Stomach smooth muscle (tissue), 2 donors: Measurements from ENCODE around the gene SLC5A6.

Source experiments
- H3K27ac ChIP-seq: one replicate; pipeline ENCODE4 v1.7.0; 2013; ENCODE audit warnings: mild to moderate bottlenecking, low read length, inconsistent platforms
- H3K27me3 ChIP-seq, 2 donors: one replicate each; pipeline ENCODE4 v1.7.0; 2013; ENCODE audit warnings: low read length in 2 of 2; ENCODE audit not compliant: insufficient read depth in 2 of 2, control insufficient read depth in 1 of 2
- H3K36me3 ChIP-seq, 2 donors: one replicate each; pipeline ENCODE4 v1.7.0; 2013; ENCODE audit warnings: low read length in 2 of 2; ENCODE audit not compliant: control insufficient read depth in 2 of 2, insufficient read depth in 2 of 2
- H3K4me1 ChIP-seq: one replicate; pipeline ENCODE4 v1.7.0; 2013; ENCODE audit warnings: low read length; ENCODE audit not compliant: control insufficient read depth, insufficient read depth
- H3K4me3 ChIP-seq, 2 donors: one replicate each; pipeline ENCODE4 v1.7.0; 2013; ENCODE audit warnings: low read length in 2 of 2
- H3K9ac ChIP-seq, 2 donors: one replicate each; pipeline ENCODE4 v1.7.0; 2013; ENCODE audit warnings: low read length in 2 of 2, mild to moderate bottlenecking in 1 of 2
- H3K9me3 ChIP-seq, 2 donors: one replicate each; pipeline ENCODE4 v1.7.0; 2013; ENCODE audit warnings: low read length in 2 of 2; ENCODE audit not compliant: control insufficient read depth in 2 of 2
- donor health status: healthy.
- donor health status: Pancreatic carcinoma.

The SLC5A6 gene

GRCh38 chr2:27218614-27219013 lies 6.5 kb upstream of the SLC5A6 start:
- Histone ChIP-seq H3K27me3 (no peaks in the 10 kb centered on the region), H3K4me1 (peaks cover 16% of the 10 kb centered on the region), H3K36me3 (peaks cover 13 to 15% of the 10 kb centered on the region in 2 donors), H3K9me3 (no peaks in the 10 kb centered on the region), H3K9ac (no peak overlapping the region), H3K4me3 (no peak overlapping the region), H3K27ac (no peak overlapping the region)

GRCh38 chr2:27217173-27218121 lies 5.4 kb upstream of the SLC5A6 start, which contains the start of gene CAD:
CAD (plus strand) TSS chr2:27217369; CDS start chr2:27217552, 183 bp downstream.
- H3K9me3 ChIP-seq = no peaks in the 10 kb centered on the region
- peaks cover 23% of the 10 kb centered on the region for H3K4me1 ChIP-seq
- H3K36me3 ChIP-seq = peaks cover 7 to 10% of the 10 kb centered on the region in 2 donors
- H3K9ac ChIP-seq = peak within 1 kb of the TSS; percentile 69 to 72
- H3K27ac ChIP-seq = peak within 1 kb of the TSS; percentile 62
- no peaks in the 10 kb centered on the region for H3K27me3 ChIP-seq
- H3K4me3 ChIP-seq = peak within 1 kb of the TSS; percentile 83 to 86

- peaks cover 2 to 8% of the 10 kb centered on the region in 2 donors for H3K36me3 ChIP-seq
Observed at GRCh38 chr2:27216416-27217137, 4.5 kb upstream of the SLC5A6 start.

GRCh38 chr2:27214941-27215340 lies 2.9 kb upstream of the SLC5A6 start:
- H3K36me3 ChIP-seq = peaks cover 0 to 3% of the 10 kb centered on the region in 2 donors
- no peak overlapping the region for H3K4me3 ChIP-seq
- H3K9ac ChIP-seq = no peak overlapping the region
- no peak overlapping the region for H3K27ac ChIP-seq
- H3K9me3 ChIP-seq = no peaks in the 10 kb centered on the region
- H3K27me3 ChIP-seq = no peaks in the 10 kb centered on the region
- H3K4me1 ChIP-seq = peaks cover 30% of the 10 kb centered on the region

More at GRCh38 chr2:27216416-27217137, 4.5 kb upstream of the SLC5A6 start:
- Histone ChIP-seq H3K27ac (no peak overlapping the region), H3K27me3 (no peaks in the 10 kb centered on the region), H3K4me3 (peak overlapping the region; percentile 83 to 86), H3K4me1 (peaks cover 23% of the 10 kb centered on the region), H3K9me3 (no peaks in the 10 kb centered on the region), H3K9ac (peak overlapping the region; percentile 62 to 72)

GRCh38 chr2:27212626-27213471 lies 781 bp upstream of the SLC5A6 start:
- peaks cover 26% of the 10 kb centered on the region for H3K4me1 ChIP-seq
- no peaks in the 10 kb centered on the region for H3K27me3 ChIP-seq
- peak overlapping the region; percentile 93 to 98 for H3K4me3 ChIP-seq
- H3K36me3 ChIP-seq = peaks cover under 1 to 3% of the 10 kb centered on the region in 2 donors
- peak overlapping the region; percentile 98 to 99 for H3K9ac ChIP-seq
- no peaks in the 10 kb centered on the region for H3K9me3 ChIP-seq
- H3K27ac ChIP-seq = peak overlapping the region; percentile 96

GRCh38 chr2:27211241-27211942 lies 676 bp downstream of the SLC5A6 start:
- no peaks in the 10 kb centered on the region for H3K27me3 ChIP-seq
- peak overlapping the region; percentile 31 for H3K27ac ChIP-seq
- H3K4me1 ChIP-seq = peaks cover 15% of the 10 kb centered on the region
- no peaks in the 10 kb centered on the region for H3K9me3 ChIP-seq
- H3K4me3 ChIP-seq = peak overlapping the region; percentile 65 to 93
- H3K36me3 ChIP-seq = peaks cover 12 to 13% of the 10 kb centered on the region in 2 donors
- H3K9ac ChIP-seq = peak overlapping the region; percentile 78 to 99

- H3K27ac ChIP-seq = no peak overlapping the region
- no peak overlapping the region for H3K4me3 ChIP-seq
- no peaks in the 10 kb centered on the region for H3K9me3 ChIP-seq
- H3K9ac ChIP-seq = no peak overlapping the region
- no peaks in the 10 kb centered on the region for H3K27me3 ChIP-seq
- peaks cover 14% of the 10 kb centered on the region for H3K4me1 ChIP-seq
- H3K36me3 ChIP-seq = peaks cover 16 to 21% of the 10 kb centered on the region in 2 donors
Observed at GRCh38 chr2:27209621-27210401, 2.3 kb downstream of the SLC5A6 start.

GRCh38 chr2:27208486-27209050 lies 3.5 kb downstream of the SLC5A6 start:
- Histone ChIP-seq H3K27me3 (no peaks in the 10 kb centered on the region), H3K27ac (no peak overlapping the region), H3K36me3 (peaks cover 24 to 34% of the 10 kb centered on the region in 2 donors), H3K9ac (no peak overlapping the region), H3K9me3 (no peaks in the 10 kb centered on the region), H3K4me3 (no peak overlapping the region), H3K4me1 (peaks cover 14% of the 10 kb centered on the region)

GRCh38 chr2:27206346-27206745 lies 5.7 kb downstream of the SLC5A6 start:
- no peaks in the 10 kb centered on the region for H3K27me3 ChIP-seq
- no peak overlapping the region for H3K9ac ChIP-seq
- no peak overlapping the region for H3K27ac ChIP-seq
- no peaks in the 10 kb centered on the region for H3K9me3 ChIP-seq
- peaks cover 24 to 49% of the 10 kb centered on the region in 2 donors for H3K36me3 ChIP-seq
- peaks cover 5% of the 10 kb centered on the region for H3K4me1 ChIP-seq
- no peak overlapping the region for H3K4me3 ChIP-seq
